Lung (tissue), 12 donors: ENCODE measurements around the gene CWC27. TPM values are rescaled to one million over a fixed set of nuclear protein-coding genes. Genes with fewer than 3 reads are reported as not detected.

Experiments
- ATAC-seq: fragments of 200-7000 bp; cut with Tn5 transposase; one replicate; pipeline ENCODE4 v1.9.1; 2020; ENCODE audit warnings: moderate number of reproducible peaks; ENCODE audit not compliant: insufficient read depth, low FRiP score
- DNase-seq, 3 donors: peaks; one replicate each; pipeline ENCODE4 v3.0.0-alpha.2; 2013 to 2017
- H3K27ac ChIP-seq, 2 donors: one replicate each; pipeline ENCODE4 v1.5.1; 2013; ENCODE audit warnings: mild to moderate bottlenecking in 2 of 2, moderate library complexity in 2 of 2, control low read depth in 1 of 2, inconsistent platforms in 1 of 2, low read depth in 1 of 2, low read length in 1 of 2
- H3K27me3 ChIP-seq, 3 donors: one replicate each; pipeline ENCODE4 v1.5.1; 2013; ENCODE audit warnings: low read length in 2 of 3; ENCODE audit not compliant: control insufficient read depth in 3 of 3, insufficient read depth in 3 of 3
- H3K36me3 ChIP-seq, 4 donors: one replicate each; pipeline ENCODE4 v1.5.1; 2013; ENCODE audit warnings: low read length in 4 of 4, mild to moderate bottlenecking in 1 of 4, moderate library complexity in 1 of 4; ENCODE audit not compliant: control insufficient read depth in 4 of 4, insufficient read depth in 4 of 4
- H3K4me1 ChIP-seq, 5 donors: one replicate each; pipeline ENCODE4 v1.5.1; 2013; ENCODE audit warnings: low read length in 5 of 5, mild to moderate bottlenecking in 2 of 5, moderate library complexity in 1 of 5; ENCODE audit not compliant: control insufficient read depth in 5 of 5, insufficient read depth in 5 of 5
- H3K4me3 ChIP-seq: one replicate; pipeline ENCODE4 v1.5.1; 2013; ENCODE audit warnings: mild to moderate bottlenecking, control low read depth, moderate library complexity
- H3K9ac ChIP-seq, 2 donors: one replicate each; pipeline ENCODE4 v1.5.1; 2013; ENCODE audit warnings: low read length in 2 of 2, control low read depth in 1 of 2; ENCODE audit not compliant: insufficient read depth in 1 of 2
- H3K9me3 ChIP-seq, 4 donors: one replicate each; pipeline ENCODE4 v1.5.1; 2013; ENCODE audit warnings: low read length in 3 of 4, mild to moderate bottlenecking in 1 of 4, moderate library complexity in 1 of 4; ENCODE audit not compliant: control insufficient read depth in 4 of 4, insufficient read depth in 3 of 4
- WGBS, 2 donors: extraction: QIAGEN DNeasy Blood & Tissue Kit; methylation state at CpG; one replicate each; pipeline ENCODE4 v1.1.7; 2013; 5-methylcytosine and 5-hydroxymethylcytosine counted together
- polyA plus RNA-seq, 2 donors: library from polyadenylated mRNA; stranded (reverse); fragments of 200-250 nt; gene quantifications; one replicate each; pipeline ENCODE4 v1.2.1, GENCODE V29; 2013
- total RNA-seq, 2 donors: library from RNA; depleted of rRNA in 1 of 2; stranded (reverse); fragments of >200 nt in 1 of 2; gene quantifications; one replicate each; pipeline ENCODE4 v1.2.1, GENCODE V29; 2014 to 2021
- TF ChIP-seq, protein P1 (sequence below): IDR thresholded peaks from 2 replicates; pipeline ENCODE4 v1.5.1; 2012; ENCODE audit warnings: mild to moderate bottlenecking; ENCODE audit errors: control extremely low read depth, extremely low read depth
- donor health status: control.
- donor health status: control.
- donor health status: Bipolar disorder and iron deficiency.
- donor health status: healthy.
- donor health status: DM: yes; HTN: yes; CAD: no.

Gene CWC27
- total and polyA plus RNA-seq, 4 donors = 12.0 to 21.2 (median 16.7) TPM

DNA sequence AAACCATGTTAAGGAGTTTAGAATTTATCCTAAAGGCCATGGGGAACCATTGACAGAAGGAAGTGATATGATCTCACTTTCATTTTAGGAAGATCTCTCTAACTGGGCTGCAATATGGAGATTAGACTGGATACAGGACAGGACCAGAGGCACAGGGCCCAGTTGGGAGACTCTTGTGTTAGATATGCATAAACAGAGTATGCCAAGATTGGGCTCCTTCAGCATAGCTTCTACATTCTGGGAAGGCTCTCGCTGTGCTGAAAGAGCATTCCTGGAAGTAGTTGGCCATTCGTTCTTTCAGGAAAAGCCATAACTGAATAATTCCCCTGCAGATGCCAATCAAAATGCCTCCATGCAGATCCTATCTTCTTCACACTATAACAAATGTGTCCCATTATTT lies 204.5 kb downstream of the CWC27 start:
- H3K9me3 ChIP-seq = no peaks in the 10 kb centered on the region
- H3K9ac ChIP-seq = no peak overlapping the region
- ATAC-seq (no peak), DNase-seq (no peak)
- TF ChIP-seq, protein P1, sequence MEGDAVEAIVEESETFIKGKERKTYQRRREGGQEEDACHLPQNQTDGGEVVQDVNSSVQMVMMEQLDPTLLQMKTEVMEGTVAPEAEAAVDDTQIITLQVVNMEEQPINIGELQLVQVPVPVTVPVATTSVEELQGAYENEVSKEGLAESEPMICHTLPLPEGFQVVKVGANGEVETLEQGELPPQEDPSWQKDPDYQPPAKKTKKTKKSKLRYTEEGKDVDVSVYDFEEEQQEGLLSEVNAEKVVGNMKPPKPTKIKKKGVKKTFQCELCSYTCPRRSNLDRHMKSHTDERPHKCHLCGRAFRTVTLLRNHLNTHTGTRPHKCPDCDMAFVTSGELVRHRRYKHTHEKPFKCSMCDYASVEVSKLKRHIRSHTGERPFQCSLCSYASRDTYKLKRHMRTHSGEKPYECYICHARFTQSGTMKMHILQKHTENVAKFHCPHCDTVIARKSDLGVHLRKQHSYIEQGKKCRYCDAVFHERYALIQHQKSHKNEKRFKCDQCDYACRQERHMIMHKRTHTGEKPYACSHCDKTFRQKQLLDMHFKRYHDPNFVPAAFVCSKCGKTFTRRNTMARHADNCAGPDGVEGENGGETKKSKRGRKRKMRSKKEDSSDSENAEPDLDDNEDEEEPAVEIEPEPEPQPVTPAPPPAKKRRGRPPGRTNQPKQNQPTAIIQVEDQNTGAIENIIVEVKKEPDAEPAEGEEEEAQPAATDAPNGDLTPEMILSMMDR = no peak
- H3K36me3 ChIP-seq = peaks cover 0 to 2% (median 0%) of the 10 kb centered on the region in 4 donors
- H3K27me3 ChIP-seq = no peaks in the 10 kb centered on the region
- H3K4me3 ChIP-seq = no peak overlapping the region
- H3K4me1 ChIP-seq = peaks cover 0 to 13% (median 5%) of the 10 kb centered on the region in 5 donors
- H3K27ac ChIP-seq = no peak overlapping the region
- 61 to 82% methylated on average over 2 of the region's 2 CpGs for WGBS, 2 donors

DNA sequence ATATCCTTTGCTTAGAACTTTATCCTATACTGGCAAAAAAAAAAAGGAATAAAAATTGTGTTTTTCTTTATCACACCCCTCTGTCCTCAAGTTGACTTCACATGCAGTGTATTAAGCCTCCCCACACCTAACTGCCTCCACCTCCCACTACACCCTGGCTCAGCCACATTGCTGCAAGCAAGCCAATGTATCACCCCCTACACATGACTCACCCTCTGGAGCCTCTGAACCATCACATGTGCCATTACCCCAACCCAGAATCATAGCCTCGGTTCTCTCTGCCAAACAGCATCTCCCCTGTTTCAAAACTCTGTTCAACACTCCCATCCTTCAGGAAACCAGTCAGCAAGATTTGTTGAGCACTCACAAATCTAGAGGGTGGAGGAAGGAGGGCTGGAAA lies 209.0 kb downstream of the CWC27 start:
- no peak overlapping the region for H3K4me3 ChIP-seq
- peak; percentile 23 to 70 (median 49) for DNase-seq

DNA sequence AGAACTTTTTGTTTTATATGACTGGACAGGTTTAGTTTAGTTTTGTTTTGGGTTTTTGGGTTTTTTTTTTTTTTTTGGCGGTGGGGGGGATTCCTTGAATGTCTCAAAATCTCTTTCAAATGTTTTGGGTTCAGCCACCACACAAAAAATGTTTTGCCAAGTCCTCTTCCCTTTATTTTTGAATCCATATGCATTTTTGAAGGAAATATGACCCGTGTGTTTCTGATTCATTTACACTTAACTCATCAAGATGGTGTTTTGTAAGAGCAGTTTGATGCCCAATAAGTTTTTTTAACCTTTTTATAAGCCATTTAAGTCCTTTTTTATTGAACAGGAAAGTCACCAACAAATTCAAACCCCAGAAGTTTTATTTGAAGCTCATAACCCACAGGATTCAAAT lies 209.8 kb downstream of the CWC27 start:
- 73 to 75% methylated on average over 2 of the region's 2 CpGs for WGBS, 2 donors
- DNase-seq (no peak), ATAC-seq (no peak)
- H3K27ac ChIP-seq = no peak overlapping the region
- no peak overlapping the region for H3K4me3 ChIP-seq
- TF ChIP-seq, protein P1 = no peak
- peaks cover 0 to 3% (median 0%) of the 10 kb centered on the region in 4 donors for H3K36me3 ChIP-seq
- no peaks in the 10 kb centered on the region for H3K27me3 ChIP-seq
- no peaks in the 10 kb centered on the region for H3K9me3 ChIP-seq
- no peak overlapping the region for H3K9ac ChIP-seq
- H3K4me1 ChIP-seq = peaks cover 0 to 7% (median 0%) of the 10 kb centered on the region in 5 donors

More for the DNA sequence above, 209.0 kb downstream of the CWC27 start:
- peaks cover 0 to 2% (median 0%) of the 10 kb centered on the region in 4 donors for H3K36me3 ChIP-seq
- no peaks in the 10 kb centered on the region for H3K27me3 ChIP-seq
- peaks cover 0 to 7% (median 2%) of the 10 kb centered on the region in 5 donors for H3K4me1 ChIP-seq
- H3K9me3 ChIP-seq = no peaks in the 10 kb centered on the region
- no peak overlapping the region for H3K9ac ChIP-seq
- ATAC-seq = peak; percentile 76
- TF ChIP-seq, protein P1 = no peak
- H3K27ac ChIP-seq = no peak overlapping the region
- 74 to 76% methylated on average over 1 of the region's 1 CpG for WGBS, 2 donors

DNA sequence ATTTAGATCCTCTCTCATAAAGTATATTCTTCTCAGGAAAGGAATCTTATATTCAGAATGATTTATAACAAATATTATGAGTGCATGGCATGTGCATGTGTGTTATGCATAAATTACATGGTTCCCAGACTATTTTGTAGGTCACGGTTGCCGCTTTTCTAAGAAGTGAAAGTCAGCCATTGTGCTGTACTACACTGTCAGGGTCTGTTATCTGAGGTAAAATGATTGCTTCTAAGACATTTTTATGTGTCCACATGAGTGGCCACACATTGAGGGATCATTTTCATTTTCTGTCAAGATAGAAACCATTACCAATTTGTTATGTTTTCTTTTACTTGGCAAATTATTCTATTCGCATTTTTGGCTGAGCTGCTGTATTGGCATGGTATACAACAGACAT lies 210.8 kb downstream of the CWC27 start:
- peaks cover 0 to 7% (median 0%) of the 10 kb centered on the region in 5 donors for H3K4me1 ChIP-seq
- no peaks in the 10 kb centered on the region for H3K27me3 ChIP-seq
- no peak overlapping the region for H3K9ac ChIP-seq
- no peaks in the 10 kb centered on the region for H3K9me3 ChIP-seq
- TF ChIP-seq, protein P1 = no peak
- no peak for ATAC-seq
- DNase-seq = peak in 1 of 3 donors; percentile 14
- 91 to 93% methylated on average over 3 of the region's 3 CpGs for WGBS, 2 donors
- H3K36me3 ChIP-seq = peaks cover 0 to 4% (median 0%) of the 10 kb centered on the region in 4 donors
- H3K27ac ChIP-seq = no peak overlapping the region
- H3K4me3 ChIP-seq = no peak overlapping the region
